Stimulated activated CD4-positive, alpha-beta T cell treated with anti-CD3 and anti-CD28 coated beads, Interleukin-15, amount 100 ng/mL, for 1 hour (primary cell): Measurements from ENCODE around the gene PEAR1.

ENCODE experiments used
- DNase-seq, 2 donors: peaks; one replicate each; pipeline ENCODE4 v3.0.0-alpha.2; 2020; ENCODE audit warnings: low read depth in 1 of 2, low spot score in 1 of 2

PEAR1 gene

DNA sequence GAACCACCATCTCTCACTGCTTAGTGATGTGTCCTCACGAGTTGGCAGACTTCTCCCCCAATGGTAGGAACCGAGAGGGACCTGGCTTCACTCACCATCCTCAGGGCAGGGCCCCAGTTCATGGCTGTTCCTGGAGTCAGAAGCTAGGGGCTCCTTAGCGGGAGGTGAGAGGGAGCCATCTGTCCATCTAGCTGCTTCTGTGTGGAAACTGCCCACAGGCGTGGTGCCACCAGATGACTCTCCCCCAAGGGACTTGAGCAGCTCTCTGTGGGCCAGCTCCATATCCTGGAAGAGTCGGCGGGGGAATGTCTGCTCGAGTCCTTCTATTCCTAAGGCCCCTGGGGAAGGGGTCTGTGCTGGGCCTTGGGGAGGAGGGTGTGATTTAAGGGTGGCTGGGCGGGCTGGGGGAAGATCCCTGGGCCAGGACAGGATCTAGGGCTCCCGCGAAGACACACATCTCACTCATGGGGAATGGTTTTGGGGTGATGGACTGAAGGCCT, 43.3 kb downstream of the PEAR1 start:
- DNase-seq = no peak

GRCh38 chr1:156937883-156938282, 44.4 kb downstream of the PEAR1 start:
- no peak for DNase-seq

DNA sequence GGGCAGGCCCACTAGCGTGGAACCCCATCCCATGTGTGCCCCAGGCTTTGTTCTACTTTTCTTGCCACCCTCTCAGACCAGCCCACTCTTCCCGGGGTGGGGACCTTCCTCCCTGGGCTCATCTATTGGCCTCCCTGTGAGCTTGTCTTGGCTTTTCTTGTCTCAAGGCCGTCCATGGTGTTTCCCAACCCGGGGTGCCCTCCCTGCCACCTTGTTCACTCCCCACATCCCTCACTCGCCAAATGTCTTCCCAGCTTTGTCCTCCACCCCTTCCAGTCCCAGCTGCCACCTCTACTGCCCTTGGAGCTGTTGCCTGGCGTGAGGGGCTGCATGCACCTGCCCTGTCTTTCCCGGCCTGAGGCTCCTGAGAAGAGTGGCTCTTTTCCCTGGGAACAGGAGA, 45.3 kb downstream of the PEAR1 start:
- DNase-seq = no peak

GRCh38 chr1:156939786-156940334, 46.3 kb downstream of the PEAR1 start:
- DNase-seq = no peak

GRCh38 chr1:156941675-156942074, 48.2 kb downstream of the PEAR1 start:
- no peak for DNase-seq

DNA sequence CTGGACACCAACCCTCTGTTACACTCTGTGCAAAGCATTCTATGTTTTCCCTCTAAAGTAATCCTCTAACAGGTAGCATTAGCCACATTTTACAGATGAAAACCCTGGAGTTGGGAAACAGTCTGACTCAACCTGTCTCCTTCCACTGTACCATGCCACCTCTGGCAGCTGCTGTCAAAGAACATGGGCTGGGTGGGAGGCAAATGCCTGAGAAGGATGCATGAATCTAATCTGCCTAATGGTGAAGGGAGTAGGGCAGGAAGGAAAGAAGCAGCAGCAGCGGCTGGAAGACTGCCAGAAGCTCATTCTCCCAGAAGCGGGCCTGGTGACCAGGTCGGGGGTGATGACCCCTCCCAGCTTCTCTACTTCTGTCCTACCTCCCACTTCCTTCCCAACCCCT, 48.7 kb downstream of the PEAR1 start:
- no peak for DNase-seq

DNA sequence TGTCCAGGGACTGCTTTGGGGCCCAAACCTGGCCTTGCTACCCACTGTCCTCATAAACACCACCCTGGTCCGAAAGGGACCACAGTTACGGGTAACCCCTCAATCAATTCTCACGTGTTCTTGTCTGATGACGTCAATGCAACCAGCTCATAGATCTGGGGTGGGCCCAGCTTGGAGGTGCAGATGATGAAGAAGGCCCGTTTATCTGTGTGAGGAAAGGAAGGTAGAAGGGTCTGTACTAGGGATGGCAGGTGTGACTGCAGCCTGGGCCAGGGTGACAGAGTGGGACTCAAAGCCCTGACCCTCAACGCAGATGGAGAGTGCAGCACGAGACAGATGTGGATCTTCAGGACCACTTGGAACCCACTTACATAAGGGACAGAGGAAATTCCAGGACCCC, 49.1 kb downstream of the PEAR1 start:
- no peak for DNase-seq

DNA sequence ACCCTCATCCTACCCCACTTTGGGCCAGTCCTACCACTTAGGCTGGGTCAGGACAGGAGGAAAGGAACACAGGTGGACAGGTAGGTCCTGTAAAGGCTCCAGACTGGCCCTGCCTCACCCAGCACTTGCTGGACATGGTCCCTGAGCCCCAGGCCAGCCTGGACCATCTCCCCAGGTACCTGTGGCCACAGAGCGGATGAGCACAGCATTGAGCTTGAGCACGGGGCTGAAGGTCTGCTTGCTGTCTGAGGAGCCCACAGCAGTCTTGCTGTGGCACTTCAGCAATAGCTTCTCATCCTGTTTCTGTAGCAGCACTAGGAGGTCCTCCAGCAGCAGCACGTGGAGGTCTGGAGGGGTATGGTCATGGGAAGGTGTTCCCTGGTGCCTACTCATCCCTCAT, 50.2 kb downstream of the PEAR1 start:
- DNase-seq = no peak

DNA sequence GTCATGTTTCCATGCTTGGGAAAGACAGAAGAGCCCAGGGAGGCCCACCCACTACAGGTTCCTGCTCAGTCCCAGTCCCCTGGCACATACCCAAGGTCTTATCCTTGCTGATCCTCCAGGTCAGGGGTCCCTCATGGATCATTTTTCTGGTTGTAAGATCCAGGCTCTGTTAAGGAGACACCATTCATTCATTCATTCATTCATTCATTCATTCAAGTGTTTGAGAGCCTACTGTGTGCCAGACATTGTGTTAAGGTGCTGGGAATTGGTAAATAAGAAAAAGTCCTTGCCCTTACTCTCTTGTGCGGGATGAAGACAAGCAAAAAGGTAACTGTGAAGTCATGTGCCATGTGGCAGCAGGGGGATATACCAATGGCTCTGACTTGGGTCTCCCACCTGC, 50.8 kb downstream of the PEAR1 start:
- no peak for DNase-seq

DNA sequence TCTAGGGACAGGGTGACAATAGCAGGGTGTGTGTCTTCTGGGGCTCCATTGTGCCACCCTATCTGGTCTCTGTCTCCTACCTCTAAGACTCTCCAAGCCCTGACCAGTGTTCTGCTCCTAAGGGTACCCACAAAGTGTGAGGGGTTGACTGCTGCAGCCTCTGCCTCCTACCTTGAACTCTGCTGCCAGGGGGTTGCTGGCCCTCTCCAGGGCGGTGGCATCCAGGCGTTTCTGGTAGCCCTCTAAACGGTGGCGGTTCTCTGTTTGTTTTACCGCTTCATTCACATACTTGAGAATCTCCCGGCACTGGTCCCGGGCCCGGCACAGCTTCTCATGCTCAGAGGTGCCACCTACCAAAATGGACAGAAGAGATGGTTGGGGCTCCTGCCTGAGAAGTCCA, 51.3 kb downstream of the PEAR1 start:
- no peak for DNase-seq

GRCh38 chr1:156945881-156946661, 52.6 kb downstream of the PEAR1 start:
- DNase-seq = no peak

GRCh38 chr1:156947127-156947526, 53.6 kb downstream of the PEAR1 start:
- DNase-seq = no peak

DNA sequence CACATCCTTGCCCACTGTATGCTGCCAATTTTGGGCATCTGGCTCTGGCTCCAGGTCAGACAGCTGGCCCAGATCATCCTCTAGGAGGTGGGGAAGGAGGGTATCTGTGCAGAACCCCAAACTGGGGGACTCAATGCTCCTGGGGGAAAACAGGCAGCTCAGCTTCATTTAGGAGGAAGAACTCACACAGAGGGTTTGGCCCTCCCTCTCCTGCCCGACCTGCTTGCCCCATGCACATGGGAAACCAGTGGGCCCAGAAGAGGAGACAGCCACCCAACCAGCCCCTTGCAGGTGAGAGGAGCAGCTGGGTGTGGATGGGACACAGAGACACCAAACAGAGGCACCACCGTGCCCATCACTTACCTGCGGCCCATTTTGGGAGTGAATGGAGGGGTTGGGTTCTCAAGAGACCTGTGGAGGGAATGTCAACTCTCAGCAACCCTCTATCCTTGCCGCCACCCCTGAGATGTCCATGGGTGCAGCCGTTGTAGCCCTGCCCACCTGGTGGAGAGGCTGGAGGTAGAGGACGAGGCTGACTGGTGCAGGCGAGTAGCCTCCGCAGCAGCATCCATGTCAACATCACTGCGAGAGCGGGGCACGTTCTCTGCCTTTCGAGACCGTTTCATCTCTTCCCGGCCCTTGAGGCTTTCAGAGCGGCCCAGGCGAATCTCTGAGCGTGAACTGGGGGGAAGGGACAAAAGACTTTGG, 54.5 kb downstream of the PEAR1 start:
- no peak for DNase-seq

DNA sequence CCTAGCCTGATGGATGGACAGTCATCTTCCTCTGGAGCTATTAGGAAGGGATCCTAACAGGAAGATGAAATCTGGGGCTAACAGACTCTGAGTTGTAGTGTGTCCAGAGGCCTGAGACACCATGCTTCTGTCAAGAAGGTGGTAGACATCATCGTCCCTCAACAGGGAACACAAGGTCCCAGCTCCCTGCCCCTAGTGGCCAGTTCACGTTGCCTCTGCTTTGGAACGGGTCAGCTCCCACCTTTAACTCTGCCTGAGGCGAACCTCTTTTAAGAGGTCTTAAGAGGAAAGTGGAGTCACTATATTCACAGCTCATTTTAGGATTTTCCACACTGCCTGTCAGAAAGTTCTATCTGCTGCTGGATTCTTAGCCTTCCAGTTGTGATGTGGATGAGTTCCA, 55.2 kb downstream of the PEAR1 start:
- DNase-seq = no peak

DNA sequence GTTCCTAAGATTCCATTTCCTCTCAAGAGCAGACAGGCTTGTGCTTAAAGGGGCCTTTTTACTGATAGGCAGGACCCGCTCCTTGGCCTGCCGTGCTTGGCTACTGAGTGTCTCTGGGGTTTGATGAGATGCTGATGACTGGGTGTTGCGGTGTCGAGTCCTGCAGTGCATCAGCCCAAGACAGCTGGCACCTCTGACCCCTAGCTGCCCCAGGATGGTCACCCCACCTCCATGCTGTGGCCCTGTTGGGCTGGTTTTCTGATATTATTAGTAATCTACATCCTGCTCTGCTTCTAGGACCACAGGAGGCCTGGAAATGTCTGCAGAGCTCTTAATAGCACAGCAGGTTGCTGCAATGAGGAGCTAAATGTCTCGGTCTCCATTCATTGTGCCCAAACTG, 55.6 kb downstream of the PEAR1 start:
- no peak for DNase-seq

GRCh38 chr1:156951371-156951770, 57.9 kb downstream of the PEAR1 start:
- no peak for DNase-seq

GRCh38 chr1:156953571-156953970, 60.1 kb downstream of the PEAR1 start:
- DNase-seq = no peak

GRCh38 chr1:156956333-156956732, 62.8 kb downstream of the PEAR1 start:
- no peak for DNase-seq

- no peak for DNase-seq
Observed at GRCh38 chr1:156957634-156958033, 64.1 kb downstream of the PEAR1 start.

- no peak for DNase-seq
Observed at GRCh38 chr1:156958247-156958714, 64.8 kb downstream of the PEAR1 start.

- no peak for DNase-seq
Observed at GRCh38 chr1:156959414-156959813, 65.9 kb downstream of the PEAR1 start.

- DNase-seq = no peak
Observed at GRCh38 chr1:156959925-156960324, 66.4 kb downstream of the PEAR1 start.
